Liver (tissue), 3 donors: ENCODE measurements around the gene KCNC2.

ENCODE experiments used
- ATF3 ChIP-seq: IDR thresholded peaks from 2 replicates; pipeline ENCODE4 v1.6.1; 2016; ENCODE audit warnings: antibody characterized with exemption
- CTCF ChIP-seq: fragments of 150-350 bp; IDR thresholded peaks from 2 replicates; pipeline ENCODE4 v1.5.1; 2017; ENCODE audit warnings: improper control_type of control experiment, low read depth, low read length; ENCODE audit not compliant: missing input control
- EGR1 ChIP-seq, 2 donors: IDR thresholded peaks; 2 replicates each; pipeline ENCODE4 v1.6.1; 2016 to 2018; ENCODE audit warnings: antibody characterized with exemption in 2 of 2, low read depth in 2 of 2
- GABPA ChIP-seq, 2 donors: IDR thresholded peaks in 1 of 2; conservative IDR thresholded peaks in 1 of 2; 2 replicates each; pipeline ENCODE4 v1.6.1; 2016; ENCODE audit warnings: antibody characterized with exemption in 2 of 2, mild to moderate bottlenecking in 1 of 2, moderate library complexity in 1 of 2
- JUND ChIP-seq, 2 donors: IDR thresholded peaks; 2 replicates each; pipeline ENCODE4 v1.6.1; 2016; ENCODE audit warnings: antibody characterized with exemption in 2 of 2
- NR2F2 ChIP-seq: IDR thresholded peaks from 2 replicates; pipeline ENCODE4 v1.6.1; 2016; ENCODE audit warnings: antibody characterized with exemption
- RAD21 ChIP-seq, 2 donors: IDR thresholded peaks; 2 replicates each; pipeline ENCODE4 v1.6.1; 2016; ENCODE audit warnings: antibody characterized with exemption in 2 of 2, mild to moderate bottlenecking in 2 of 2
- REST ChIP-seq: IDR thresholded peaks from 2 replicates; pipeline ENCODE4 v1.6.1; 2016; ENCODE audit warnings: antibody characterized with exemption, mild to moderate bottlenecking
- RXRA ChIP-seq, 2 donors: IDR thresholded peaks; 2 replicates each; pipeline ENCODE4 v1.6.1; 2017 to 2018; ENCODE audit warnings: antibody characterized with exemption in 2 of 2, mild to moderate bottlenecking in 1 of 2
- SP1 ChIP-seq: IDR thresholded peaks from 2 replicates; pipeline ENCODE4 v1.6.1; 2018; ENCODE audit warnings: antibody characterized with exemption, mild to moderate bottlenecking
- TAF1 ChIP-seq: conservative IDR thresholded peaks from 2 replicates; pipeline ENCODE4 v1.6.1; 2016; ENCODE audit warnings: antibody characterized with exemption, mild to moderate bottlenecking
- YY1 ChIP-seq: IDR thresholded peaks from 2 replicates; pipeline ENCODE4 v1.6.1; 2016; ENCODE audit warnings: antibody characterized with exemption, mild to moderate bottlenecking
- TF ChIP-seq, protein P1 (sequence below): IDR thresholded peaks from 2 replicates; pipeline ENCODE4 v1.6.1; 2016; ENCODE audit warnings: antibody characterized with exemption
- TF ChIP-seq, protein P2 (sequence below): IDR thresholded peaks from 2 replicates; pipeline ENCODE4 v1.6.1; 2016; ENCODE audit warnings: antibody characterized with exemption
- donor health status: healthy.
- donor health status: healthy.

- no peak for TF ChIP-seq CTCF
- TF ChIP-seq ATF3 = no peak
- no peak for TF ChIP-seq JUND (IDR thresholded peaks at IDR 0.05)
- no peak for TF ChIP-seq EGR1 (IDR thresholded peaks at IDR 0.05; ENCODE audit: low read depth in 2 of 2)
- no peak for TF ChIP-seq YY1
- no peak for TF ChIP-seq TAF1
- TF ChIP-seq SP1 = no peak
- TF ChIP-seq REST = no peak
- no peak for TF ChIP-seq NR2F2
- TF ChIP-seq GABPA (IDR thresholded peaks at IDR 0.05 in 1 of 2, conservative IDR thresholded peaks at IDR 0.05 in 1 of 2) = no peak
- TF ChIP-seq, protein P1, sequence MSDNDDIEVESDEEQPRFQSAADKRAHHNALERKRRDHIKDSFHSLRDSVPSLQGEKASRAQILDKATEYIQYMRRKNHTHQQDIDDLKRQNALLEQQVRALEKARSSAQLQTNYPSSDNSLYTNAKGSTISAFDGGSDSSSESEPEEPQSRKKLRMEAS = no peak
- TF ChIP-seq RAD21 (IDR thresholded peaks at IDR 0.05) = no peak
- TF ChIP-seq, protein P2, sequence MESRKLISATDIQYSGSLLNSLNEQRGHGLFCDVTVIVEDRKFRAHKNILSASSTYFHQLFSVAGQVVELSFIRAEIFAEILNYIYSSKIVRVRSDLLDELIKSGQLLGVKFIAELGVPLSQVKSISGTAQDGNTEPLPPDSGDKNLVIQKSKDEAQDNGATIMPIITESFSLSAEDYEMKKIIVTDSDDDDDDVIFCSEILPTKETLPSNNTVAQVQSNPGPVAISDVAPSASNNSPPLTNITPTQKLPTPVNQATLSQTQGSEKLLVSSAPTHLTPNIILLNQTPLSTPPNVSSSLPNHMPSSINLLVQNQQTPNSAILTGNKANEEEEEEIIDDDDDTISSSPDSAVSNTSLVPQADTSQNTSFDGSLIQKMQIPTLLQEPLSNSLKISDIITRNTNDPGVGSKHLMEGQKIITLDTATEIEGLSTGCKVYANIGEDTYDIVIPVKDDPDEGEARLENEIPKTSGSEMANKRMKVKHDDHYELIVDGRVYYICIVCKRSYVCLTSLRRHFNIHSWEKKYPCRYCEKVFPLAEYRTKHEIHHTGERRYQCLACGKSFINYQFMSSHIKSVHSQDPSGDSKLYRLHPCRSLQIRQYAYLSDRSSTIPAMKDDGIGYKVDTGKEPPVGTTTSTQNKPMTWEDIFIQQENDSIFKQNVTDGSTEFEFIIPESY = no peak
- no peak for TF ChIP-seq RXRA (IDR thresholded peaks at IDR 0.05)
Measured at GRCh38 chr12:75177997-75178396, 31.6 kb downstream of the KCNC2 start.
